Measurements from ENCODE around the gene FHAD1. TPM values are rescaled to one million over a fixed set of nuclear protein-coding genes. Genes with fewer than 3 reads are reported as not detected.

FHAD1 gene
- total and polyA plus RNA-seq, 10 of the 15 experiments (the other 5 are each of a cell fraction or from before 2014, with no cell fraction given): 0.09 to 1.0 (median 0.32) TPM; not detected in 2

- no TSS peak for BruUV-seq (replicated peaks)
- H4K20me1 ChIP-seq (ENCODE audit: control insufficient read depth, insufficient read depth): no peaks in the 10 kb centered on the region
- RAD21 ChIA-PET (ENCODE audit: unreplicated experiment): interaction anchor here (1.5 to 3.0 kb wide), 2 partner anchors 11 to 12 kb away, joined by 3 to 17 read pairs; no protein-coding TSS in a partner anchor
- no peak for ATAC-seq
- H3K9ac ChIP-seq (ENCODE audit: control insufficient read depth, insufficient read depth, low read length): no peak overlapping the region
- no peaks in the 10 kb centered on the region for H3K36me3 ChIP-seq (ENCODE audit: control insufficient read depth in 2 of 2, insufficient read depth in 2 of 2, low read length in 1 of 2)
- no peaks in the 10 kb centered on the region for H3K27me3 ChIP-seq (replicated peaks in 1 of 2; ENCODE audit: control insufficient read depth in 2 of 2, insufficient read depth in 2 of 2, low read length in 1 of 2)
- no peak for FAIRE-seq
- in situ Hi-C loops (cut with MboI) (no loop called here), intact Hi-C loops (cut with micrococcal nuclease; ENCODE audit: unreplicated experiment) (no loop called here)
- H2AFZ ChIP-seq (ENCODE audit: control insufficient read depth, low read depth, low read length): no peak overlapping the region
- TF ChIP-seq FOXK2 (IDR thresholded peaks at IDR 0.05): no peak
- no peak for TF ChIP-seq IRF4 (IDR thresholded peaks at IDR 0.05; ENCODE audit: low read depth, low read length)
- no peak for TF ChIP-seq NR2C2 (IDR thresholded peaks at IDR 0.05; ENCODE audit: borderline replicate concordance, control insufficient read depth, insufficient read length, low read depth)
- TF ChIP-seq SMARCA5 (IDR thresholded peaks at IDR 0.05): no peak
- TF ChIP-seq JUNB (IDR thresholded peaks at IDR 0.05): no peak
- TF ChIP-seq ZNF24 (IDR thresholded peaks at IDR 0.05): no peak
- TF ChIP-seq TBL1XR1 (IDR thresholded peaks at IDR 0.05; ENCODE audit: low read depth, low read length): no peak
- no peak for TF ChIP-seq RUNX3 (IDR thresholded peaks at IDR 0.05; ENCODE audit: low read length)
- no peak for TF ChIP-seq BACH1 (IDR thresholded peaks at IDR 0.05; ENCODE audit: borderline replicate concordance)
- no peak for TF ChIP-seq SPI1 (IDR thresholded peaks at IDR 0.05; ENCODE audit: borderline replicate concordance, insufficient read depth, low read depth, low read length)
- no peak for TF ChIP-seq ZBTB33 (IDR thresholded peaks at IDR 0.05)
- TF ChIP-seq CBX3 (IDR thresholded peaks at IDR 0.05; ENCODE audit: borderline replicate concordance, low read depth): no peak
- TF ChIP-seq GATAD2B (conservative IDR thresholded peaks at IDR 0.05; ENCODE audit: low read depth): no peak
- no peaks in the 10 kb centered on the region for H3K79me2 ChIP-seq (ENCODE audit: control insufficient read depth, insufficient read depth, low read length)
- SMC1A ChIA-PET (ENCODE audit: uncharacterized antibody, unreplicated experiment): interaction anchor here (0.7 to 5.3 kb wide), 8 partner anchors 8 to 791 kb away, joined by 3 to 46 read pairs (median 11); no protein-coding TSS in a partner anchor
- no peak for DNase-seq (ENCODE audit: low read depth, low spot score)
- no peak overlapping the region for H3K4me3 ChIP-seq
- no peak overlapping the region for H3K4me2 ChIP-seq (ENCODE audit: control insufficient read depth, insufficient read depth)
- POLR2A ChIA-PET: interaction anchor here (4.7 kb wide), 1 partner anchor 12 kb away, joined by 17 read pairs; the partner anchor contains the start of gene FHAD1
- no peak overlapping the region for H3K27ac ChIP-seq (ENCODE audit: control insufficient read depth, insufficient read depth)
- WGBS (ENCODE audit: insufficient coverage, insufficient replicate concordance, low lambda C conversion rate, missing lambda C conversion rate): 65% methylated on average over 9 of the region's 9 CpGs
- H3K9me3 ChIP-seq (replicated peaks; ENCODE audit: control insufficient read depth, insufficient read depth, low read length): no peaks in the 10 kb centered on the region
- CTCF ChIA-PET: interaction anchor here (1.3 to 2.4 kb wide), 4 partner anchors 10 to 131 kb away, joined by 4 to 9 read pairs (median 7); no protein-coding TSS in a partner anchor
- H3K4me1 ChIP-seq (ENCODE audit: control insufficient read depth, insufficient read depth, low read length): peaks cover 21% of the 10 kb centered on the region
Measured at GRCh38 chr1:15259622-15260007, 12.6 kb downstream of the FHAD1 start.
